ENCODE results near the gene GKN1.

DNA sequence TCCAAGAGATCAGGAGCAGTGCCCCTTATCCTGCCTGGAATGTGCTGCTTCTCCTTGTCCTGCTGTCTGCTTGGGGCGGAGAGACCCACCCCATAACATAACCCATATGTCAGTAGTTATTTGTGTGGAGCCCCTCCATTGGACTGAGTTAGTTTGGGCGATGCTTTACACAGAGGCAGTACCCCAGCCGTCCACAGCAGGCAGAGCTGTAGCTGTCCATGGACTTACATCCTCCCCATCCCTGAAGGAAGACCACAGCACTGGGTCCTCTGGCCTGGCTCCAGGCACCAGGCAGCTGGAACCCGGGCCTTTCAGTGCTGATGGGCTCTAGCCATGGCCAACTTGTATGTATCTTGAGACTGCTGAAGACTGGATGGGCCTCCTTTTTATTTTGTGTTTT lies 42.0 kb upstream of the GKN1 start:
- TF ChIP-seq EP300 (IDR thresholded peaks at IDR 0.05; ENCODE audit: borderline replicate concordance) = no peak
- no peak for TF ChIP-seq RAD21 (IDR thresholded peaks at IDR 0.05; ENCODE audit: low read depth)
- TF ChIP-seq, protein P1, sequence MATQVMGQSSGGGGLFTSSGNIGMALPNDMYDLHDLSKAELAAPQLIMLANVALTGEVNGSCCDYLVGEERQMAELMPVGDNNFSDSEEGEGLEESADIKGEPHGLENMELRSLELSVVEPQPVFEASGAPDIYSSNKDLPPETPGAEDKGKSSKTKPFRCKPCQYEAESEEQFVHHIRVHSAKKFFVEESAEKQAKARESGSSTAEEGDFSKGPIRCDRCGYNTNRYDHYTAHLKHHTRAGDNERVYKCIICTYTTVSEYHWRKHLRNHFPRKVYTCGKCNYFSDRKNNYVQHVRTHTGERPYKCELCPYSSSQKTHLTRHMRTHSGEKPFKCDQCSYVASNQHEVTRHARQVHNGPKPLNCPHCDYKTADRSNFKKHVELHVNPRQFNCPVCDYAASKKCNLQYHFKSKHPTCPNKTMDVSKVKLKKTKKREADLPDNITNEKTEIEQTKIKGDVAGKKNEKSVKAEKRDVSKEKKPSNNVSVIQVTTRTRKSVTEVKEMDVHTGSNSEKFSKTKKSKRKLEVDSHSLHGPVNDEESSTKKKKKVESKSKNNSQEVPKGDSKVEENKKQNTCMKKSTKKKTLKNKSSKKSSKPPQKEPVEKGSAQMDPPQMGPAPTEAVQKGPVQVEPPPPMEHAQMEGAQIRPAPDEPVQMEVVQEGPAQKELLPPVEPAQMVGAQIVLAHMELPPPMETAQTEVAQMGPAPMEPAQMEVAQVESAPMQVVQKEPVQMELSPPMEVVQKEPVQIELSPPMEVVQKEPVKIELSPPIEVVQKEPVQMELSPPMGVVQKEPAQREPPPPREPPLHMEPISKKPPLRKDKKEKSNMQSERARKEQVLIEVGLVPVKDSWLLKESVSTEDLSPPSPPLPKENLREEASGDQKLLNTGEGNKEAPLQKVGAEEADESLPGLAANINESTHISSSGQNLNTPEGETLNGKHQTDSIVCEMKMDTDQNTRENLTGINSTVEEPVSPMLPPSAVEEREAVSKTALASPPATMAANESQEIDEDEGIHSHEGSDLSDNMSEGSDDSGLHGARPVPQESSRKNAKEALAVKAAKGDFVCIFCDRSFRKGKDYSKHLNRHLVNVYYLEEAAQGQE (IDR thresholded peaks at IDR 0.05; ENCODE audit: low read depth) = no peak
- TF ChIP-seq TAF1 (IDR thresholded peaks at IDR 0.05; ENCODE audit: low read depth) = no peak
- TF ChIP-seq FOXM1 (IDR thresholded peaks at IDR 0.05; ENCODE audit: borderline replicate concordance, low read depth) = no peak

Measured in Ishikawa (cell line).